ENCODE measurements around the gene CDX1.

The CDX1 gene

GRCh38 chr5:150203832-150204589, 37.4 kb downstream of the CDX1 start:
- no peak overlapping the region for H3K4me3 ChIP-seq (ENCODE audit: low read length)
- no peak for TF ChIP-seq CTCF (IDR thresholded peaks at IDR 0.05; ENCODE audit: insufficient read depth, low read depth, low read length, missing control alignments)
- no peak for DNase-seq (ENCODE audit: low read depth)

- H3K4me3 ChIP-seq (ENCODE audit: low read length), result no peak overlapping the region
- no peak for DNase-seq (ENCODE audit: low read depth)
- no peak for TF ChIP-seq CTCF (IDR thresholded peaks at IDR 0.05; ENCODE audit: insufficient read depth, low read depth, low read length, missing control alignments)
Observed at GRCh38 chr5:150204590-150204960, 38.0 kb downstream of the CDX1 start.

GRCh38 chr5:150206098-150206778, 39.7 kb downstream of the CDX1 start:
- DNase-seq (ENCODE audit: low read depth), result no peak
- no peak overlapping the region for H3K4me3 ChIP-seq (ENCODE audit: low read length)
- TF ChIP-seq CTCF (IDR thresholded peaks at IDR 0.05; ENCODE audit: insufficient read depth, low read depth, low read length, missing control alignments), result no peak

GRCh38 chr5:150206779-150207115, 40.2 kb downstream of the CDX1 start:
- no peak for DNase-seq (ENCODE audit: low read depth)
- H3K4me3 ChIP-seq (ENCODE audit: low read length), result no peak overlapping the region
- no peak for TF ChIP-seq CTCF (IDR thresholded peaks at IDR 0.05; ENCODE audit: insufficient read depth, low read depth, low read length, missing control alignments)

GRCh38 chr5:150208187-150209098, 41.9 kb downstream of the CDX1 start:
- peak; percentile 85 for DNase-seq (ENCODE audit: low read depth)
- no peak for TF ChIP-seq CTCF (IDR thresholded peaks at IDR 0.05; ENCODE audit: insufficient read depth, low read depth, low read length, missing control alignments)
- H3K4me3 ChIP-seq (ENCODE audit: low read length), result no peak overlapping the region

DNA sequence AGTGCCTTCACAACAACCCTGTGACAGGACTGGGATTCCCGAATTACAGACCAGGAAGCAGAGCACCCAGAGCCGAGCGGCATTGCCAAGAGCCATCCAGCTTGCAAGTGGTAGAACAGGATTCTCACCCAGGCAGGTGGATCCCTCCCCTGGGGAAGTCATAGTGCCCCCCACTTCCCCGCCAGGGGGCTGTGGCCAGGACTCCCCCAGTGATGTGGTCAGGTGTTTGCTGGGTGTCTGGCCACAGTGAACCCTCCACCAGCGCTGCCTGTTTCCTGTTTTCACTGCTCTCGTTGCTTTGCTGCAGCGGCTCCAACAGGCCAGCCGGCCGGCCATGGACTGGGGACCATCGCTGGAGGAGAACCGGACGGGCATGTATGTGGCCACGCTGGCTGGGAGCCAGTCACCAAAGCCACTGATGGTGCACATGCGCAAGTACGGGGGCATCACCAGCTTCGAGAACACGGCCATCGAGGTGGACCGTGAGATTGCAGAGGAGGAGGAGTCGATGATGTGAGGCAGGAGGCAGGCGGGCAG, 42.6 kb downstream of the CDX1 start:
- H3K4me3 ChIP-seq (ENCODE audit: low read length), result no peak overlapping the region
- TF ChIP-seq CTCF (IDR thresholded peaks at IDR 0.05; ENCODE audit: insufficient read depth, low read depth, low read length, missing control alignments), result no peak
- DNase-seq (ENCODE audit: low read depth), result peak; percentile 95

All from epithelial cell of esophagus (primary cell).